ENCODE results near the gene RNF222.

RNF222 gene

GRCh38 chr17:8397636-8398035, at the start of gene RNF222:
Gene RNF222, minus strand, starts transcription at chr17:8397827. Its CDS starts 4,366 bp downstream, at chr17:8393461.
- no peak for DNase-seq (ENCODE audit: low read depth in 3 of 3)

- no peak for DNase-seq (ENCODE audit: low read depth in 3 of 3)
Measured at GRCh38 chr17:8445536-8445935, 47.9 kb upstream of the RNF222 start.

DNA sequence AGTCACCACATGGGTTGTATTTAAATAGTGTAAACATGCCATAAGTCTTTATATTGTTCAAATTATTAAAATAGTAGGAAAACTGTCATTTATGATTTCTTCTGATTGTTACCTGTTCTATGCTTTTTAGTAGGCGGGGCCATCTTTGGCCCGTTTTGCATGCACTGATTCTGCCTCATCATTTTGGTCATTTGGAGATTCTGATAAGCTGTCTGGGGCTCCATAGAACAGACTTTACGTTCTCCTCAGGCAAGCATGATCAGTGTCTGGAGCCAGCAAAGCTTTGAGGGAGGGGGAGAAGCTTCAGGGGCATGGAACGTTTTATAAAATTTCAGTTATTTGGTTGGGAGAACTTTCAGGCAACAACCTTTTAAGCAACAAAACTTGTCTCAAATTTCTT, 46.9 kb upstream of the RNF222 start:
- DNase-seq (ENCODE audit: low read depth in 3 of 3), result no peak

DNA sequence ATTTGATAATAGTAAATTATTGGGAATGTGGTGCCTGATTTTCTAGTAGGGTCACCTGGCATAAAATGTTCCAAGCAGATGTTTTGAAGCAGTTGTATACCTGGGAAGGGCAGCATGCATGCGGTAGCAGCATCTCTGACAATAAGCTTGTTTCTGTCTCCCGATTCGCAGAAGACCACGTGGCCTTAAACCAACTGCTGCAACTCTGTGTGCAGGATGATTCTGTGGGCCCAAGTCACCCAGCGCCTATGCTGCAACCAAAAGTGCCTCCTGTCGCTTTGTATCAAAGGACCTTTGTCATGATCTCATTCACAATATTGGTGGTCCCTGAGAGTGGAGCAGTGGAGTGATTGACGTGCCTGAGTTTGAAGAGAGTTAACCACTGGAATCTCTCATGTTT, 46.1 kb upstream of the RNF222 start:
- no peak for DNase-seq (ENCODE audit: low read depth in 3 of 3)

DNA sequence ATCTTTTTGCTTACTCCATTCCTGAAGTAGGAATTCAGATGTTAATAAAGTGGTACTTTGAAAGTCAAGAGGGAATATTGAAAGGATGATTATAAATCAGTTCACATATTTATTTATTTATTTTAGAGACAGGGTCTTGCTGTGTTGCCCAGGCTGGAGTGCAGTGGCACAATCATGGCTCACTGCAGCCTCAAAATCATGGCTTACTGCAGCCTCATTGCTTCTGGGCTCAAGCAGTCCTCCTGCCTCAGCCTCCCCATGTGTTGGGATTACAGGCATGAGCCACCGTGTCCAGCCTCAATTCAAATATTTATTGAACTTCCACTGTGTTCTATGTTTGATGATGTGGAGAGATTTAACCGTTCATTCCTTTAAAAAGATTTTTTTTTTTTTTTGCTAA, 44.7 kb upstream of the RNF222 start:
- DNase-seq (ENCODE audit: low read depth in 3 of 3), result no peak

GRCh38 chr17:8441690-8442089, 44.1 kb upstream of the RNF222 start:
- no peak for DNase-seq (ENCODE audit: low read depth in 3 of 3)

DNA sequence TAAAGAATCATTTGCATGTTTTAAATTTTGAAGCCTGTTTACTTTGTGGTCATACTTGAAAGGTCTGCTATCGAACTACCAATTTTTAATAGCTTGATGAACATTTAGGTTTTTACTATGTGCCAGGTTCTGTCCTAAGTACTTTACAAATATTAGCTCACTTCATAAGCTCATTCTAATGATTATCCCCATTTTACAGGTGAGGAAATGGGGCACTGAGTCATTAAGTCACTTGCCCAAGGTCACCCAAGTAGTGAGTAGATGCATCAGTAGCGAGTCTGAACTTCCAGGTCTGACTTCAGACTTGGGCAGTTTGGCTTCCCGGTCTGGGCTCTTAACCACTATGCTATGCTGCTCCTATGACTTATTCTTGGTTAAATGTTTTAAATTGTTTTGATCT, 42.1 kb upstream of the RNF222 start:
- no peak for DNase-seq (ENCODE audit: low read depth in 3 of 3)

- DNase-seq (ENCODE audit: low read depth in 3 of 3), result no peak
Measured at GRCh38 chr17:8438441-8438840, 40.8 kb upstream of the RNF222 start.

GRCh38 chr17:8436844-8437171, 39.2 kb upstream of the RNF222 start:
- DNase-seq (ENCODE audit: low read depth in 3 of 3), result no peak

DNA sequence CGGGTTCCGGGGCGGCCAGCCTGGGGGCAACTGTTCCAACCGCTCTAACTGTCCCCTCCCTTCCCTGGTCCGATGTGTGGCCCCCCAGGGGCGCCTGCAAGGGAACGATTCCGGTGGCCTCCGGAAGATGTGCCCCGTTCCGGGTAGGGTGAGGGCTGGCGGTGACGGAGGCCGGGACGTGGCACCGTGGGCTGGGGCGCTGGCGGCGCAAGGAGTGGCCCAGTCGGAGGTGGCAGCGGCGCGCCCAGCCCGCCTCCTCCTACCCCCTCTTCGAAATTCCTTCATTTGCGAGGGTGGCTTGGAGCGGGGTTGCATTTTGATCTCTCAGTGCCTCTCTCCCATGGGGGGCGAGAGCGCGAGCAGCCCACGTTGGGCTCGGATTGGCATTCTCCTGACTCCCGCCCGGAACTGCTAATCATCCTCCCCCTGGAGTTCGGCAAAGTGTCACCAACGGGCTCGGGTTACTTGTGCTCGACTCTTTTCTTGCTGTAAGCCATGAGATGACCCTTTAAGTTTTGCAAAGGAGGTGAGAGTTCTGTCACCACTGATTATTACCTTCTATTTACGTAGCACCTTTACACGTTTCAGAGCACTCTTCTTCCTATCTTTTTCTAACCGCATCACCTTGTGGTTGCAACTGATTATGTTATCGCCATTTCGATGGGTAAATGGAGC, 38.7 kb upstream of the RNF222 start:
- peak; percentile 32 to 51 (median 32) for DNase-seq (ENCODE audit: low read depth in 3 of 3)

- peak; percentile 98 to 99 (median 98) for DNase-seq (ENCODE audit: low read depth in 3 of 3)
Measured at GRCh38 chr17:8435245-8436168, 37.9 kb upstream of the RNF222 start, which contains the start of gene NDEL1. Gene NDEL1, plus strand, starts transcription at chr17:8435884. Its CDS starts 8,388 bp downstream, at chr17:8444272.

GRCh38 chr17:8430966-8431365, 33.3 kb upstream of the RNF222 start:
- no peak for DNase-seq (ENCODE audit: low read depth in 3 of 3)

DNA sequence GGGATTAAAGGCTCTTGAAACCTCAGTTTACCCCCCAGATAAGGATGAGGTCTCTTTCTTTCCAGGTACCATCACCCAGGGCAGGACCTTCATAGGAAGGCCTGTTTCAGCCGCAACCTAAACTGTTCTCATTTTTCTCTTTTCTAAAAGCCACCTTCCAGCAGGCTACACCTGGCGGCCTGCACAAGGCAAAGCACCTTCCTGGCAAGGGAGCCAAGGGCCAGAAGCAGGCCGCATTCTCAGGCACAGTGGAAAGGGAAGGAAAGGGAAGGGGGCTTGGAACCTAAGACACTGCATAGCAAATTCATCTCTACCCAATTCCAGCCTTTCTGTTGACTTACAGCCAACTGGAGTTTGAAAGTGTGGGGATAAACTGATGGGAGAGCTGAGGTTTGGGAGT, 29.2 kb upstream of the RNF222 start:
- DNase-seq (ENCODE audit: low read depth in 3 of 3), result no peak

GRCh38 chr17:8426094-8426720, 28.6 kb upstream of the RNF222 start:
- no peak for DNase-seq (ENCODE audit: low read depth in 3 of 3)

- DNase-seq (ENCODE audit: low read depth in 3 of 3), result no peak
Measured at GRCh38 chr17:8421571-8421970, 23.9 kb upstream of the RNF222 start.

- DNase-seq (ENCODE audit: low read depth in 3 of 3), result no peak
Measured at GRCh38 chr17:8420041-8420934, 22.7 kb upstream of the RNF222 start.

- DNase-seq (ENCODE audit: low read depth in 3 of 3), result no peak
Measured at GRCh38 chr17:8419305-8419704, 21.7 kb upstream of the RNF222 start.

DNA sequence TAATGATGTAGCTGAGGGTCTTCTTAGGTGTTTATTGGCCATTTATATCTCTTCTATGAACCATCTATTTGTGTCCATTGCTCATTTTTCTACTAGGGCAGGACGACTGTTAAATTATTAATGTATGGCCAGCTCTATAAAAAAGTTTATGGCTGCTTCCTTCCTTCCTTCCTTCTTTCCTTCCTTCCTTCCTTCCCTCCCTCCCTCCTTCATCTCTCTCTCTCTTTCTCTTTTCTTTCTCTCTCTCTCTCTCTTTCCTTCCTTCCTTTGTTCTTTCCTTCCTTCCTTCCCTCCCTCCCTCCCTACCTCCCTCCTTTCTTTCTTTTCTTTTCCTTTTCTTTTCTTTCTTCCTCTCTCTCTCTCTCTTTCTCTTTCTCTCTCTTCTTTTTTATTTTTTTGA, 20.8 kb upstream of the RNF222 start:
- DNase-seq (ENCODE audit: low read depth in 3 of 3), result no peak

DNA sequence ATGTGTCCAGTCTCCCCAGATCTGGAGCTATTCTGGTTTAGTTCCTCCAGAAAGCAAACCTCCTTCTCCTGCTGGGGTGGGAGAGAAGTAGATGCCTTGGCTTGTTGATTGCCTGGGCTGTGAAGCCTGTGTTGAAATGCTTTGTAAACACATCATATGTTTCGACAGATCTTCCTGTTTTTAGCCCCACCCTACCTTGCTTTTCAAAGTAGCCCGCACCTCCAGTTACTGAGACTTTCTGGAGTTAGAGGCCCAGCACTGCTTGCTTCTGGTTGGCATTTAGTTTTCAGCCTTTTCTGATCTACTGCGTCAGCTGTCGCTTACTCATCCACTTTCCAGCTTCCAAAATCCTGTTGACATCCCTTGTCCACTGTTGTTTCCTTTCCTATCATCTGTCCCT, 20.2 kb upstream of the RNF222 start:
- DNase-seq (ENCODE audit: low read depth in 3 of 3), result no peak

DNA sequence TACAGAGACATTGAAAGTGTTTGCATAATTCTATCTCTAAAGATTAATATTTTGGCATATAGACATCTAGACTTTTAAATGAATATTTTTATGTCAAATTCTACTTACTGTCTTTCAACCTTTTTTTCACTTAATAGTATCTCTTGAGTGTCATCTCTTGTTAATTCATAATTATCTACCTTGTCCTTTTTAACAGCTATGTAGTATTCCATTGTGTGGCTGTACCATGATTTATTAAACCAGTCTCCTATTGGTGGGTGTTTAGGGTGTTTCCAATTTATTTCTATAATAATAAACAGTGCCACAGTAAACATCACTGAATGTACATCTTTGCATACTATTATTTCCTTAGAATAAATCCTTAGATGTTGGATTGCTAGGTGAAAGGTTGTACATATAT, 16.3 kb upstream of the RNF222 start:
- DNase-seq (ENCODE audit: low read depth in 3 of 3), result no peak

DNA sequence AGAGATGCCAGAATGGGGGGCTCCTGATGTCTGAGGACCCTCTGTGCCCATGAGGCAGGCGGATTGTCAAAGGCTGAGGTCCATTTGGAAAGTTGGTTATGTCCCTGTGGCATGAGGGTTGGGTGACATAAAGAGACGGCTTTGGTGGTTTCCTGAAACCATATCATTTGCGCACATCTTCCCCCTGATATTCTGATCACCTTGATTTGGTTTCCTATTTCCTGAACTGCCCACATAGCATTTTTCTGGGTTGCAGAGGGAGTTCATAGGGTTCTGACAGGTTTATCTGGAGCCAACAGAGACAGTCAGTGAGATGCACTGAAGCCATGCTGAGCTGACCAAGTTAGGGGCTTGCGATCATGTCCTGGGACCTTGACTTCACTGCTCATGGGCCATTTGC, 15.7 kb upstream of the RNF222 start:
- no peak for DNase-seq (ENCODE audit: low read depth in 3 of 3)

DNA sequence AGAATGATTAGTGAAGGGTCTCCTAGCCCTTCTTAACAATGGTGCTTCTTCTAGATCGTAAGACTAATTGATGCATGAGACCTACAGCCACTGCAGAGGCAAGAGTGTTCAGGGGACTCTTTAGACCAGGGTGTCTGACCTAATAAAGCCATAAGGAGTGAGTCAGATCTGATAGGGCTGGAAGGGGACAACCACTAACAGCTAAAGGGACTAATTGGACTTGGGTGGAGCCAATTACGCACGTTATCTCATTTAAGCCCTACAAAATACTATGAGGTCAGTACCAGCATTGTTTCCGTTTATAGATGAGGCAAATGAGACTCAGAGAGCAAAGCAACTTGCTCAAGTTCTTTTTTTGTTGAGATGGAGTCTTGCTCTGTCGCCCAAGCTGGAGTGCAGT, 14.5 kb upstream of the RNF222 start:
- no peak for DNase-seq (ENCODE audit: low read depth in 3 of 3)
